Umbilical cord (tissue), 2 donors: Measurements from ENCODE around the gene GPATCH4. TPM values are rescaled to one million over a fixed set of nuclear protein-coding genes. Genes with fewer than 3 reads are reported as not detected.

ENCODE experiments used
- DNase-seq: peaks from one replicate; pipeline ENCODE4 v3.0.0-alpha.2; 2015; ENCODE audit warnings: low spot score
- total RNA-seq: library from RNA; depleted of rRNA; stranded (reverse); fragments of >200 nt; gene quantifications from one replicate; pipeline ENCODE4 v1.2.3, GENCODE V29; 2014; ENCODE audit warnings: low replicate concordance; ENCODE audit not compliant: insufficient read depth

GPATCH4 gene
- total RNA-seq, 1 donor from 2014 or later = 21.7 TPM

DNA sequence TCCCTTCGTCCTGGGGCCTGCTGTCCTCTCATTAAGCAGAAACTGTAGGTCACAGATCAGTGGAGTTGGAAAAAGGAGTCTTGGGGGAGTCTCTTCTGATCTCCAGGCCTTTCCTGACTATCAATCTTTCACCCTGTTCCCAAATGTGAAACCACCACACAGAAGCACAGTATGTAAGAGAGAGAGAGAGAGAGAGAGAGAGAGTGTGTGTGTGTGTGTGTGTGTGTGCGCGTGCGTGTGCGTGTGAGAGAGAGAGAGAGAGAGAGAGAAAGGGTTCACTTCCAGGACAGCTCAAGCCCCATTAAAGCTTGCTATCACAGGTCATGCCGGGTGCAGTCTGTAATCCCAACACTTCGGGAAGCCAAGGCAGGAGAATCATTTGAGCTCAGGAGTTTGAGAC is 23.2 kb downstream of the GPATCH4 start:
- DNase-seq = no peak

DNA sequence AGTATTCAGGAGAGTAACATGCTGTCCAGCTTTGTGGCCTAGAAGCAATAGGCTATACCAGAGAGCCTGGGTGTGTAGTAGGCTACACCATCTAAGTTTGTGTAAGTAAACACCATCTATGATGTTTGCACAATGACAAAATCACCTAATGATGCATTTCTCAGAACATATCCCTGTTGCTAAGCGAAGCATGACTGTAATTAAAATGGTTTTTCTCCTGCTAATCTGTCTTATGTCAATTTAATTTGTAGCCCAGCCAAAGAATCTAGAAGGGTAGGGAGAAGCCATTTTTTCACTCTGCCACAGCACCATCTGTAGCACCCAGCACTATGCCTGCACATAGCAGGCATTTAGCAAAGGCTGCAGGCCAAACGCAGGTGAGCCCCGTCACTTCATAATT is 23.7 kb downstream of the GPATCH4 start:
- no peak for DNase-seq

DNA sequence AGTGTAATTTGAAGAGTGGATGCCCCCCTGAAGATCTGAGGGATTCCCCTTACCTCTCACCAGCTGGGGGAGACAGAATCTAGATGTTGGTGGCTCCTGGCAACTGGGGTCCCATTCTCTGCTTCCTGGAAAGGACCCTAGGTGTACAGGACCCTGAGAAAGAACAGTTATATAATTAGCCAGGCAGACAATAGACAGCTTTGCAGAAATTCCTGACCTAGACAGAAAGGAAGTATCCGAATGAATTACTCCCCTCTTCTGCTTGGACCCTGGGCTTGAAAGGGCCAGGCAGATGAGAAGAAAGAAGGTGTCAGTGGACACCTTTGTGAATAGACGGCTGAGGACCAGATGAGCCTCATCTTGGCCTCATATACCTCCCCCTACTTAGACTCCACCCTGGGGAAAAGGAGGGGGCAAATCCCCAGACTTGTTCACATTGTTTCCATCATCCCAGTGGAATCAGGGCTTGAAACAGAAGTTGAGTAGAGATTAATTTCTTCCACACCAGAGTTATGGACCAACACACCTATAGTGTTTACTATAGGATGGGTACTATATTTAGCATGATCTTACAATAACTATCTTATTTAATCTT is 27.1 kb downstream of the GPATCH4 start:
- no peak for DNase-seq

DNA sequence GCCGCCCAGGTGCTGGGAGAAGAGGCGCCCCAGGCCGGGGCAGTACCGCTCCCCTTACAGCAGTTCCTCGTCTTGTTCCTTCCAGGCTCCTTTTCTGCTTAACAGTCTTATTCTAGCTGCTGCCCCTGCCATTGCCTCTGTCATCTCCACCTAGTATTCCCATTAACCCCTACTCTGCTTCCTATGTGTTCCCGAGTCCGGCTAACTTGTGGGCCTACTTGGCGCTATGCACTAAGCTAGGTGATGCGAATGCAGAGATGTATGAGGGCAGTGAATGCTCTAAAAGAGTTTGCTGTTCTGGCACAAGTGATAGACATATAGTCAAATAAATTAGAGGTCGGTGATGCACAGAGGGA is 28.6 kb downstream of the GPATCH4 start:
- no peak for DNase-seq

DNA sequence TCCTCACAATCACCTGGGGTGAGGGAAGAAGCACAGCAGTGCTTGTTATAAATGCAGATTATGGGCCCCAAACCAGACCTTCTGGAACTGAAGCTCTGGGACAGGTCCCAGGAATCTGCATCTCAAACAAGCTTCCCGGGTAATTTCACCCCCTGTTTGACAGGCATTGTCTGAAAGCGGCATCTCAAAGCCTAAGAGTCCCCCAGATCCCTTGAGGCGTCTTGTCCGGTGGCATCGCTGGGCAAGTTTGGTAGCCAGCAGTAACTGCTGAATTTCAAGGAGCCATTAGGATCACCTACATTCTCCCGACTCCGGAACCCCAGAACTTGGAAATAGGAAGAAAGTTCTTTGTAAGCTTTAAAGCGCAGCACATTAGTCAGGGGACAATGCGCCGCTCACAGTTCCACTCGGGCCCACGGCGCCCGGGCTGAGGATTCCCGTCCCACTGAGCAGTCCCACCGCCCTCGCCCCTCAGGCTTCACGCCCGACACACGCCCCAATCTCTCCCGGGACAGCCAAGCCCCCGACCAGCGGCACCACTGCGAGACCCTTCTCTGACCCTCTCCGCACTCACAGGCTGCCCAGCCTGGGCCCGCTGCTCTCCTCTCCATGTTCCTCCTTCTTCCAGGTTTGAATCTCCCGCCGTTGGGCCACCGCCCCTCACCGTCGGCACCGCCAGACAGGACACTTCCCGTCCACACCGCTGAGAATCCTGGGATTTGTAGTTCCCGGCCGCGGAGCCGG is 29.2 kb downstream of the GPATCH4 start, which contains the start of gene IQGAP3:
IQGAP3 (minus strand) TSS at position 647 of the 744 bp plus-strand sequence; CDS start at position 611, 36 bp downstream.
- peak; percentile 87 for DNase-seq

DNA sequence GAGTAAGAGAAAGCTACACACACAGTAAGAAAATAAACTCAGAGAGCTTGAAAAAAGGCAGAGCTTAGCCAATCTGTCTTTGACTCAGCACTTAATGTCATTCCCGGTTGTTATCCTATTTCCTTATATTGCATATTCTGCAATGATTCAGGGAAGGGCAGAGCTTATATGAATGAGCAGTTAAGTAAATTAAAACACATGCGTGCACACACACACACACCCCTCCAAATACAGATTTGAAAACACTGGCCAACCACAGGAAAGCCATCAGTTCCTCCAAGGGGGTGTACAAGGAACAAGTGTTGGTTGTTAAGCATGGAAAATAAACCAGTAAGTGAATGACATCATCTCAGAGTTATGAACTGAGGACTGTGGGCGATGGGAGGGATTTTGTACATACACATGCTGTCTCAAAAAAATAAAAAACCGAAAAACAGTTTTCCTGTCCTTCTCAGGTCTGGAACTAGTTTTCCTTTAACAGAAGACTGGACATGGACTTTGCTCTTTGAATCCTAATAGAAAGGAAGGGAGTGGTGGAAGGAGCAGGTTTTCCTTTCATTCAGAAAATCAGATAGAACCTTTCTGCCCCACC is 29.9 kb downstream of the GPATCH4 start:
- DNase-seq = peak; percentile 59

DNA sequence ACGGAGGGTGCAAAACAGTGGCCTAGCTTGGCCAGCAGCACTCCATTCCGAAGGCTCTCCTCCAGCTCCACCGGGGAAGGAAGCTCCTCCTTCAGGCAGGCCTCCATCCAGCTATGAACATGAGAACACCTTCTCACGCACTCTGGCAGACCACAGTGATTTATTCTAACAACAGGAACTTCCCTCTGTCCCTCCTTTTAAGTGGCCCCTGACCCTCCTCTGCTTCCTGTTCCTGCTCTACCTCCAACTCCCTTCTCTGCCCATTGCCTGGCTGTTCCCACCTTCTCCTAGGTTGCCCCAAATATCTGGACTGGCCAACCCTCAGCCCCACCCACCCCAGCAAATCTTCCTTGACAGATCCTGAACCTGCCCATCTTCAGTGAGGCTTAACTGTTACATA is 34.8 kb downstream of the GPATCH4 start:
- no peak for DNase-seq

DNA sequence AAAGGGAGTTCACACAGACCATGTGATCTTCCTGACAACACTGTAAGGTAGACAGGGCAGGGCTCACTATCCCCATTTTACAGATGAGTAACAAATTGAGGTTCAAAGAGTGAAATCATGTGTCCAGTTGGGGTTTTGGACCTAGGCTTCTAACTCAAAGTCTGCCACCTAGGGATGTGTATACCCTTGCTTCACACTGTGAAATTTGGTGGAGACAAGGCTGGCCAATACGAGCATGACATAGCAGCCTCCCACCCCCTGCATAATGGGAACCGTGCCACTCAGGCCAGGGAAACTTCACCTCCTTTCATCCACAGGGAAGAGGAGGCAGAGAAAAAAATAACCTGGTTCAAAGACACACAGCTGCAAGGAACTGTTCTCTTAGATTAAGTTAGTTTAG is 35.8 kb downstream of the GPATCH4 start:
- no peak for DNase-seq

DNA sequence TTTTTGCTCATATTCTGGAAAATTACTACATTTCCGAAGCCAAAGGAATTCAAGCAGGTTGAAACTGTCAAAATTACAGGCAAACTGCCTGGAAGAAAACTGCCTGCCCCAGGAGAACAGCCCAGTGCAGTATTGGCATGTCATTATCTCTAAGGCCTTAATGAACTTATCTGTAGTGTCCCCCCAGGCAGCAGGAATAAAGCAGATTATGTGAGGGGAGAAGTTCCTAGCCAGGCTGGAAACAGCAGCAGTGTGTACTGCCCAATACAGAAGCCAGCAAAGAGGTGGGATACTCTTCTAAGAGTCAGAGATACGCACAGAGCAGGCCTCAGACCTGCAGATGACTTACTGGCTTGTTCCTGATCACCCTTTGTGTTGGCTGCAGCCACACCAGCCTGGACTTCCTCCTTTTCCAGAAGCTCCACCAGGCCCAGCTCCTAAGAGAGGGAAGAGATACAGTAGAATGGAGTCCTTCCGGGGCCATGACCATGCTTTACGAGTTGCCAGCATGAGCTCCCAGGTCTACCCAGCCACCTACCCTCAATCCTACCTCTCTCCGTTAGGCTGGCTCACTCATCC is 40.6 kb downstream of the GPATCH4 start:
- DNase-seq = no peak

DNA sequence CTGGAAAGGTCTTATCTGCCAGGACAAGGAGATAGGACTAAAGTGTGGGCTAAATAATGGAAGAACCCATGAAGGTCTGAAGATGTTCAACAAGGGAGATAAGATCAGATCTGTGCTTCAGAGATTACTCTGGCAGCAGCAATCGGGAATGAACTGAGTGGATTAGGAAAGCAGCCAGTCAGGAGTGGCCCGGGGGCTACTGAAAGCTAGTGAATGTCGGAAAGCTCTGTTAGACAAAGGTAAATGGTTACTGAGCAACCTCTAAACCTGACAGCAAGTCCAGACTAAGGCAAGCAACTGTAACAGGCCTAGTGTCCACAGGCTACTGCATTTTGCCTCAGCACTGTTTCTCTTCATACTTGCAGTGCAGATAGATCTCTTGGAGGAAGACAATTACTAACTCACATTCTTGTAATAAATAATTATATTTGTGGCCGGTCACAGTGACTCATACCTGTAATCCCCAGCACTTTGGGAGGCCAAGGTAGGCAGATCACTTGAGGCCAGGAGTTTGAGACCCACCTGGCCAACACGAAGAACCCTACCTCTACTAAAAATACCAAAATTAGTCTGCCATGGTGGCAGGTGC is 41.4 kb downstream of the GPATCH4 start:
- DNase-seq = no peak

DNA sequence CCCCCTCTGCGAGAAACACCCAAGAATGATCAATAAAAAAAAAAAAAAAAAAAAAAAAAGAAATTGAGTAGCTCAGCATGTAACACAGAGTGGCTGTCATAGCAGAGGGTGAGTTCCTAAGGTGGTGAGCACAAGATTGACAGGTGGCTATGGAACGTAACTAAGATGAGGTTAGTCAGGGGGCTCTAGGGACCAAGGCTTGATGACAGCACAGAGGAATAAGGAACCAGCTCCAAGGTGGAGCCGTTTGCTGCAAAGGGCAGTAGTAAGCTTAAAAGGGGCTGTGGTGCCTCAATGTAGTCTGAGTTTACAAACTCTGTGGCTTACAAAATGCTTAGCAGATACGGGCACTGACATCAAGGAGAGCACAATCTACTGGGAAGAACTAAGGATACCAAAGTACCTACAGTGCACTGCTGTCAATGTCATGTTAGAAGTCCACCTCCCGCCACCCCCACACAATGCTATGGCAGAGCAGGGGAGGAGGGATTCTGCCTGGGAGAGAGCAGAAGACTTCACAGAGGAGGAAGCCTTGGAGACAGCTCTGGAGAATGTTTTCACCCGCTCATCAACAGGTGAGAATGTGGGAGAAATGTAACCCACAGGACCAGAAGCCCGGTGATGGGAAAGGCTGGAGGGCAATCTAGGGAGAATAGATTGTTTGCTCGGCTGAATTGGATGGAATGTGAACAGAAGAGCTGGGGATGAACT is 42.0 kb downstream of the GPATCH4 start:
- no peak for DNase-seq

DNA sequence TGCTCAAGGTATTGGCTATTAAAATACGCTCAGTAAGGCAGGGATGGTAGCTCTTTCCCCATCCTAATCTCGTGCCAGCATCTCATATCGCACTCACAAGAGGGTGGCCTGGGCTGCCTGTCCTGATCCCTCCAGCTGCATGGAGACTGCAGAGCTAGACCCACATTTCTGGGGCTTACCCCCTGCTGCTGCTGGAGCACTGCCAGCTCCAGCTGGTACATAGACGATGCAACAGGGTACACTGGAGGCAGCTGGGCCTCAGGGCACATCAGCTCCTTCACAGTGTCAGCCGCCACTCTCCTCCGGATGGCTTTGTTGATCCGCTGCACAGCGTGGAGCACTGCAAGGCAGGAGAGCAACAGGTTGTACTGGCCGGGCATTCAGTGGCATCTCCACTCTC is 44.9 kb downstream of the GPATCH4 start:
- DNase-seq = no peak

DNA sequence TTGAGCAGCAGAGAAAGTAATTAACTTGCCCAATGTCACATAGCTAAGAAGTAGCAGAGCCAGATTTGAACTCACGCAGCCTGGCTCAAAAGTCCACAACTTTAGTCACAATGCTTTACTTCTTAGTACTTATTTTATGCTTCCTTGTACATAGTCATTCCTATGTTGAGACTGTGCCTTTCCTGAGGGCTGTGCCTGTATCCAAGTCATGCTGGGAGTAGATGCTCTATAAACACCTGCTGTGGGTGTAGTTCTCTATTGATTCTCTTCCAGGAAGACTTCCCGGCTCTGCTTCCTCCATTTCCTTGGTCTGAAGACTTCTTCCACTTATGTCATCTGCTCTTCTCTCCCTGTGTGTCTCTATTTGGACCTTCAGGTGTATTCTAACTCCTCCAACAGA is 45.6 kb downstream of the GPATCH4 start:
- no peak for DNase-seq

DNA sequence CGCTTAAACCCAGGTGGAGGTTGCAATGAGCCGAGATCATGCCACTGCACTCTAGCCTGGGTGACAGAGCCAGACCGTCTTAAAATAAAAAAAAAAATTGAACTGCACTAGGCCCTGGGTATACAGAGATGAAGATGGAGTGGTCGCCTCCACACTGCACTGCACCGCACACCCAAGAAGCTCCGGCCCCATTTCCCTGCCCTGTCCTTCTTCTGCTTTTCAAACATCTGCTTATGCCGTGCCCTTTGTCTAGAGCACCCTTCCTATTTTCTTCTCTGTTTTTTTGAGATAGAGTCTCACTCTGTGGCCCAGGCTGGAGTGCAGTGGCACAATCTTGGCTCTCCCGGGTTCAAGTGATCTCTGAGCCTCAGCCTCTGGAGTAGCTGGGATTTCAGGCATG is 46.3 kb downstream of the GPATCH4 start:
- DNase-seq = no peak

DNA sequence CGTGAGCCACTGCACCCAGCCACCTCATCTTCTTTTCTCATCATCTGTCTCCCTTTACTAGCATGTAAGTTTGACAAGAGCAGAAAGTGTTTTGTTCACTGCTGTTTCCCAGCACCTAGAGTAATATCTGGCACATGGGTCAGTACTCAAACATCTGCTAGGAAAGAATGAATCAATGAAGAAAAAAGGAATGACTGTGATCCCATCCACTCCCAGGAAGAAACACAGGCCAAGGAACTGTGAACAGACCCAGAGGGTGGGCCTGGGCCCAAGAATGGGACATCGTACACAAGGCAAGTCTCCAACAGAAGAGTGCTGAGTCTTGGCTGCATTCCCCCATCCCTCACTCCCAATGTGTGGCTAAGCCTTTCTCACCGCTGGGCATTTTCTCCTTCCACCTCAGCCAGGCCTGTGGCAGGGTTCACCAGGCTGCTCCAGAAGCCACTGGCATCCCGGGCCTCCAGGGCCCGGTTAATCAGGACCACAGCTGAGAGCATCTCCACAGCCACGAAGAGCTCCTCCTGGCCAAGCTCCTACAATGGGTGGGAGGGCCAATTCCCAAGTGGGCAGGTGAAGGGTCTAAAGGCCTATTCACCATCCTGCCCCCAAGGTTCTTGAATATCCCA is 47.3 kb downstream of the GPATCH4 start:
- DNase-seq = no peak

DNA sequence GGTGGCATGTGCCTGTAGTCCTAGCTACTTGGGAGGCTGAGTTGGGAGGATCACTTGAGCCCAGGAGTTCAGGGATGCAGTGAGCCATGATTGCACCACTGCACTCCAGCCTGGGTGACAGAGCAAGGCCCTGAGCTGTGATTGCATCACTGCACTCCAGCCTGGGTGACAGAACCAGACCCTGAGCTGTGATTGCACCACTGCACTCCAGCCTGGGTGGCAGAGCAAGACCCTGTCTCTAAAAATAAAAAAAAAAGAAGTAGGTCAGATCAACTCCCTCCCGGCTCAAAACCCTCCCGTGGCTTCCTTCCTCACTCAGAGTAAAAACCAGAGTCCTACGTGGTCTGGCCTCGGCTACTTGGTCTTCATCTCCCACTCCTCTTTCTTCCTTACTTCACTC is 48.3 kb downstream of the GPATCH4 start:
- DNase-seq = peak; percentile 8

DNA sequence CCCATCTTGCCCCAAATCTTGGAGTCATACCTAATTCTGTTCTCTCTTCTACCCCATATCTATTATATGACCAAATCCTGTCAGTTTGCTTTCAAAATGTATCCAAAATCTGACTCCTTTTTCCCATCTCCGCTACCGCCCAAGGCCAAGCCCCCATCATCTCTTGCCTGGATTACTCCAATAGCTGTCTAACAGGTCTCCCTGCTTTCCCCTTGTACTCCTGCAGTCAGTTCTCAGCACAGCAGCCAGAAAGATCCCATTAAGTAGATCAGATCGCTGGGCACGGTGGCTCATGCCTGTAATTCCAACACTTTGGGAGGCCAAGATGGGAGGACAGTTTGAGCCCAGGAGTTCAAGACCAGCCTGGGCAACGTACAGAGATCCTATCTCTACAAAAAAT is 48.8 kb downstream of the GPATCH4 start:
- DNase-seq = no peak

DNA sequence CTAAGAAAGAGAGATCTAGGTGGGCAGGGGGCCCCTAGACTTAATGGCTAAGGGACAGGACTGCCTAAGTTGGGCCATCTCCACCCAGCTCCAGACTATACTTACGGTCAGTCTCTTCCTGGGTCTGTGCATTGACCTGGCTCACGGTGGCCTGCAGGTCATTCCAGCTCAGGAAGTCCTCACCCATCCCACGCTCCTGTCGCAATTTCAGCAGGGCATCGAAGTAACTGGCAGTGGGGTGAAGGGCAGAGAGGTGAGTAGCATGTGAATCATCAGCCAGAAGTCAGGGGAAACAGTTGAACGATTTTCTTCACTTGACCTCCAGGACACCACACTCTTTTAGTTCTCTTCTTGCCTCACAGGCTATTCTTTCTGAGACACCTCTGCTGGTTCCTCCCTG is 49.4 kb downstream of the GPATCH4 start:
- DNase-seq = no peak

DNA sequence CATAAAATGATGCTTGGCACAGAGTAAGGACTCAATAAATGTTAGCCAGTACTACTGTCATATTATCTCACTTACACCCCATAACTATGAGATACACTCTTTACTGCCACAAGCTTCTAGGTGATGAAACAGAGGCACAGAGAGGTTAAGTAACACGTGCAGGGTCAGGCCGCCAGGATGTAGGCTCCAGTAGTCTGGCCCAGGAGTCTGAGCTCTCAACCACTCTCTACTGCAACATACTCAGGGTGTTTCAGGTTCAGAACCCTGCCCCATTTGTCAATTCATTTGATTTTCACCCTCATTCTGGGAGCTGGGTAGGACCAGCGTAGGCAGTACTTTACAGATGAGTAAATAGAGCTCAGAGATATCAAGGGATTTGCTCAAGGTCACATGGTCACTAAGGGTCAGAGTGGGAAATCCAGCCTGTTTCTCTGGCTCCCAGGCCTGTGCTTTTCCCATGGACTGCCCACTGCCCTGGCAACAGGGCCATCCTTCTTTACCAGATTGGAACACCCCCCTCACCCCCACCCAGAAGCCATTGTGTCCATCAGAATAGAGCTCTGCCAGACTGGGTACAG is 50.1 kb downstream of the GPATCH4 start:
- DNase-seq = no peak

DNA sequence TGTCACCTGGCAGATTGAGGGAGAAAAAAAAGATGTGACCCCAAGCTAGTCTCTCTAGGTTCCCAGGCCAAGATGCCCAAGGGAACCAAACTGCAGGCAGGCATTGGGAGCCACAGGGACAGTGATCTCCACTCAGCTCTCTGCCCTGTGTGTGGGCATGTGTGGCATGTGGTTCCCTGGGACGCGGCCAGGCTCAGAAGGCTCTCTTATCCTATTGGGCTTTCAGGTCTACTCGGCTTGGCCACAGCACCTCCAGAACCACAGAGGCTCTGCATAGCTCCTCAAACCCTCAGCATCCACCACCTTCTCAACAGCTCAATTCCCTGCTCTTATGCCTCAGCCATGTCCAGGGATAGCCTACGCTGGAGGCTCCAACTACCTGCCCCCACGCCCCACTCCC is 50.9 kb downstream of the GPATCH4 start:
- DNase-seq = no peak

DNA sequence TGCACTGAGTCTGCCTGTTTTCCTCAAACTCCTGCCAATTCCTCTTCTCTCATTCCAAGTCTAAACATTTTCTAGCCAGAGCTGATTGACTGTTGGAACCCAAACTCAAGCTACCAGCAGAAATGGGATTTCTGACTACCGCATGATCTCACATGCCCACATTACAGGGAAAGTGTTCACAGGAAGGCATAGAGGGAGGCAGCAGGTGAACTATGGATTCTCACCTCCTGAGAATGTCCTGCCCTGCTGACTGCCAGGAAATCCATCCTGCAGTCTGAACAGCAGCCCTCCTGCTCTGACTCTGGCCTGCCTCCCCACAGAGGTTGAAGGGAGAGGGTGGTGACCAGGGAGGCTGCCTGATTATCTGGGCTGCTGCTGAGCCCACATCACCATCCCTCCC is 51.4 kb downstream of the GPATCH4 start:
- no peak for DNase-seq
